HG03354 (cell line): ENCODE data around the gene SLC1A5.

Experiments
- ATAC-seq: cut with Tn5 transposase; IDR thresholded peaks from one replicate; pipeline ENCODE4 v1.9.1; 2021; ENCODE audit warnings: mild to moderate bottlenecking; ENCODE audit not compliant: unreplicated experiment, poor library complexity, severe bottlenecking

Gene SLC1A5

GRCh38 chr19:46729696-46730095, 58.7 kb downstream of the SLC1A5 start:
- ATAC-seq = no peak

DNA sequence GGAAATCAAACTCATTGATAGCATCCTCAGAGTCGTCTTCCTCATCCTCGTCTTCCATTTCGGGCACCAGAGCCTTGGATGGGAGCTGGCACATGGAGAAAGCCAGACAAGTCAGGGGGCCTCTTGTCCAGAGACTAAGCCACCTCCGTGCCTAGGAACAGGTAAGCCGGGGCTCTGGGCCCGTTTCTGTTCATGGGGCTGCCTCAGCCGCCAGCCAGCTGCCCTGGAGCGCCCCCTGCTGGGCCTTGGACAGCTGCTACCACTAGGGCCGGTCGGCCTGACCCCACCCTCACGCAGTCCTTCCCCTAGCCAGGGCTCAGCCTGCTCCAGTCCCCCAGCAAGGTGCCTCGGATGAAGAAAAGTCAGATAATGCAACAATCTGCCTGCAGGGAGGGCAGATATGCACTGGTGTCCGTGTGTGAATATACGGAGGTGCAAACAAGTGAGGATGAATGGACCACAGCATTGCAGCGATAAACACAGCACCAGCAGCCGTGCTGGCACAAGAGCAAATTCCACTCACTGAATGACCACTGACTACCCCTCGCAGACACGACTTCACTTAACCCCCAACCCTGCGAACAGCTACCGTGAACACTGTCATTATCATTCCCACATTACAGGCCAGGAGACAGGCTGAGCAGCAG, 59.6 kb downstream of the SLC1A5 start:
- no peak for ATAC-seq

DNA sequence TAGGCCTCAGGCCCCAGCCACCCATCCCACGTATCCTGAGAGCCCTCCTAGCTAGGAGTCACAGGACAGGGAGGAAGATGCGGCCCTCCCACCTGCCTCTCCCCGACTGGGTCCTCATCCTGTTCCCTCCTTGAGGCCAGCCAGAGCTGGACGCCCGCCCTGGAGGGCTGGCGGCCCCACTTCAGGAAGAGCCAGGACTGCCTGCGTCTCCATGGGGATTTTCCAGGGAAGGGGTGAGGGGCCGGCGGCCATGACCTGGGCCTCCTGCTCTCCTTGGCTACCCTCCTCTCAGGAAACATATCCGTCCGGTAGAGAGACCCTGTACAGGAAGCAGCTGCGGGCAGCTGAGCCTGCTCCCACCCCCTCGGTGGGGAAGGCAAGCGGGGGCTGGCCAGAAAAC, 60.2 kb downstream of the SLC1A5 start:
- ATAC-seq = no peak

- ATAC-seq = no peak
These were observed 60.6 kb downstream of the SLC1A5 start for GRCh38 chr19:46727757-46728156.

GRCh38 chr19:46726971-46727501, 61.4 kb downstream of the SLC1A5 start:
- no peak for ATAC-seq

DNA sequence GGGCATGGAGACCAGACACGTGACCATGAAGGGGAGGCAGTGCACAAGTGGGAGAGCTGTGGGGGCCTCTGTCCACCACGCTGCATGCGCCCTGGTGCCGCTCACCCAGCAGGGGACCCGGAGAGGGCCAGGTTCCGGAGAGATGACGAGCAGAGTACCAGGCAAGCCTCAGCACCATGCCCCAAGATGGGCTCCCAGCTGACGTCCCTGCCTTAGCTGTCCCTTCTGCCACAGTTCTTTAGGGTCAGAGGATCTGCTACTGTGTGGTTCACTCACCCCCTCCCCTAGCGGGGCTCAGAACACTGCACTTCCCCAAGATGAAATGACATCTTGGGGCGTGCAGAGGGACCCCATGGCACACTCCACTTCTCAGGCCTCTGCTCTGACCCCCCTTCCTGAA, 61.8 kb downstream of the SLC1A5 start:
- ATAC-seq = no peak

DNA sequence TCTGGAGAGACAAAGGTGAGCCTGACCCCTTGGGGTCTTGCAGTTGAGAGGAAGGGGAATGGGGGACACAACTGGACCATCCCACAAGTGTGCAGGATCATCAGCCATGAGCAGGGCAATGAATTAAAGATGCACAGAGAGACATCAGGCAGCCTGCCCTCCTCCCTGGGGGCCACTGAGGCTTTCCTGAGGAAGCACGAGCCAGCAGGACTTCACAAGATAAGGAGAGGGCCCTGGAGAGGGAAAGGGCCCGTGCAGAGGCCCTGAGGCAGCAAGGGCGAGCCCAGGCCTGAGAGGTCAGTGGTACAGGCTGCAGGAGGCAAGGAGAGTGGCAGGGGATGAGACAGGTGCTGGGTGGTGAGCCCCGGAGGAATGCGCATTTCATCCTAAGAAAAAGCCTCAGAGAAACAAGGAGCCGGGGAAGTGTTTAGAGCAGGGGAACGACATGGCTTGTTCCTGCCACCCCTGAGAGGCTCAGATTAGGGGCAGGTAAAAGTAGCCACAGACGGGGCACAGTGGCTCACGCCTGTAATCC, 62.5 kb downstream of the SLC1A5 start:
- ATAC-seq = no peak

- no peak for ATAC-seq
These were observed 63.2 kb downstream of the SLC1A5 start for GRCh38 chr19:46725036-46725820.
